T-helper 9 cell (primary cell): ENCODE measurements around the gene TMEM92.

Experiments
- DNase-seq: peaks from one replicate; pipeline ENCODE4 v3.0.0-alpha.2; 2020
- total RNA-seq, 2 donors: gene quantifications; one replicate each; lab custom pipeline; 2026; lab: John Stamatoyannopoulos, UW

Gene TMEM92
- total RNA-seq = 0 reads per million in 2 donors

DNA sequence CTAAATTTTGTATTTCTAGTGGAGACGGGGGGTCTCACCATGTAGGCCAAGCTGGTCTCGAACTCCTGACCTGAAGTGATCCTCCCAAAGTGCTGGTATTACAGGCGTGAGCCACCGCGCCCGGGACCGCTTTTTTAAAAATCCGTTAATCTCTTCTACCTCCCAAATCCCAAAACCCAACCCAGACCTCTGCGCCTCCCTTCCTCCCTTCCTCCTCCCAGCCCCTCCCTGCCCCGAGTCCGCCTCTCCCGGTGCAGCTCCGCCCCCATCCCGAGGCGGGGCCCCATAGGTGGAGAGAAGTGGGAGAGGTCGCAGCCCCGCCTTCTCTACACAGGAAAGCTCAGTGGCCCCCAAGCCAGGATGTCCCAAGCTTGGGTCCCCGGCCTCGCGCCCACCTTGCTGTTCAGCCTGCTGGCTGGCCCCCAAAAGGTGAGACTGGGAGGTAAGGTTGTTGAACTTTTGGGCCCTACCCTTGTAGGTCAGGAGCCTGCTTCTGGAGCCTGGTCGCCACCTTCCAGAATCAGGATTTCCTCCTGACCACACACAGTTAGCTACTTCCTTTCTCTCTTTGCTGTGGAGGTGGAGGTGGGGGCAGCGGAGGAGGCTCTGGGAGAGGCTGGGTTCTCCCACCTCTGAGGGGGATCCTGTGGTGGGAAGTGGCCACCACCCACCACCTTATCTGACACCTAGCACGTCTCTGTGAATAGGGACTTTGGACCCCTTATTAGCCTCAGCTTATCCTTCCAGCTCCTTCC lies at the start of gene TMEM92:
TSS of gene TMEM92 (plus strand) at position 325 of the 755 bp plus-strand sequence. CDS start at position 361, 36 bp downstream.
- DNase-seq = no peak

DNA sequence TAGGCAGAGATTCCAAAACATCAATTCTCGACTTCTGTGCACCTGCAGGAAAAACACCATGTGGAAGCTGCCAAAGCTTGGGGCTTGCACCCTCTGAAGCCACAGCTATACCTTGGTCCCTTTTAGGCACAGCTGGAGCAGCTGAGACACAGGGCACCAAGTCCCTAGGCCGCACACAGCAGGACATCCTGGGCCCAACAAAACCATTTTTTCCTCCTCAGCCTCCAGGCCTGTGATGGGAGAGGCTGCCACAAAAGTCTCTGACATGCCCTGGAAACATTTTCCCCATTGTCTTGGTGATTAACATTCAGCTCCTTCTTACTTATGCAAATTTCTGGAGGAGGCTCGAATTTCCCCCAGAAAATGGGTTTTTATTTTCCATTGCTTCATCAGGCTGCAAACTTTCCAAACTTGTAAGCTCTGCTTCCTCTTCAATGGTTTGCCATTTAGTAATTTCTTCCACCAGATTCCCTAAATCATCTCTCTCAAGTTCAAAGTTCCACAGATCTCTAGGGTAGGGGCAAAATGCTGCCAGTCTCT lies 48.5 kb upstream of the TMEM92 start:
- DNase-seq = no peak

DNA sequence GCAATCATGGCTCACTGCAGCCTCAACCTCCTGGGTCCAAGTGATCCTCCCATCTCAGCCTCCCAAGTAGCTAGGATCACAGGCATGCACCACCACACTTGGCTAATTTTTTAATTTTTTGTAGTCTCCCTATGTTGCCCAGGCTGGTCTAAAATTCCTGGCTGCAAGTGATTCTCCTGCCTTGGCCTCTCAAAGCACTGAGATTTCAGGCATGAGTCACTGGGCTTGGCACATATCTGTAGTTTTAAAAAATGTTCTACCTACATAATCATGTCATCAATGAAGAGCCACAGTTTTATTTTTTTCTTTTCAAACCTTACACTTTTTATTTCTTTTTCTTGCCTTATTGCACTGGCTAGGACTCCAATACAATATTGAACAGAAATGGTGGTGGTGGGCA lies 39.7 kb upstream of the TMEM92 start:
- no peak for DNase-seq

DNA sequence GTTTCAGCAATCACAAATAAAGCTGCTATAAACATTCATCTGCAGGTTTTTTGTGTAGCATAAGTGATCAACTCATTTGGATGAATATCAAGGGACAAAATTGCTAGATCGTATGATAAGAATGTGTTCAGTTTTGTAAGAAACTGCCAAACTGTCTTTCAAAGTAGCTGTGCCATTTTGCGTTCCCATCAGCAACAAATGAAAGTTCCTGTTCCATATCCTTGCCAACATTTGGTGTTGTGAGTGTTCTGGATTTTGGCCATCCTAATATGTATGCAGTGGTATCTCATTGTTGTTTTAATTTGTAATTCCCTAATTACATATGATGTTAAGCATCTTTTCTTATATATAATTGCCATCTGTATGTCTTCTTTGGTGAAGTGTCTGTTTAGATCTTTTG lies 36.4 kb upstream of the TMEM92 start:
- no peak for DNase-seq

DNA sequence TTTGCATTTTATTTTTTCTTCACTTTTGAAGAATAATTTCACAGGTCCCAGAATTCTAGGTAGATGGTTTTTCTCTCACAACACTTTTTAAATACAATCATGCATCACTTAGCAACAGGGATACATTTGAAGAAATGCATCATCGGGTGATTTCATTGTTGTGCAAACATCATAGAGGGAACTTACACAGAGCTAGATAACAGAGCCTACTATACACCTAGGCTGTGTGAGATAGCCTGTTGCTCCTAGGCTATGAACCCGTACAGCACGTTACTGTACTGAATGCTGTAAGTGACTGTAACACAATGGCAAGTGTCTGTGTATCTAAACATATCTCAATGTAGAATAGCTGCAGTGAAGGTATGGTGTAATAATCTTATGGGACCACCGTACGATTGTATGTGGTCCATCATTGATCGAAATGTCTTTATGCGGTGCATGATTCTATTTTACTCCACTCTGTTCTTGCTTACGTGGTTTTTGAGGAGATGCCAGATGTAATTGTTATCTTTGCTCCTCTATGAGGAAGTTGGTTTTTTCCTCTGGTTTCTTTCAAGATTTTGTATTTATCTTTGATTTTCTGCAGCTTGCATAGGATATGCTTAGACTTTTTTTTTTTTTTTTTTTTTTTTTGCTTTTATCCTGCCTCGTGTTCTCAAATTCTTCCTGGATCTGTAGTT lies 35.5 kb upstream of the TMEM92 start:
- no peak for DNase-seq

DNA sequence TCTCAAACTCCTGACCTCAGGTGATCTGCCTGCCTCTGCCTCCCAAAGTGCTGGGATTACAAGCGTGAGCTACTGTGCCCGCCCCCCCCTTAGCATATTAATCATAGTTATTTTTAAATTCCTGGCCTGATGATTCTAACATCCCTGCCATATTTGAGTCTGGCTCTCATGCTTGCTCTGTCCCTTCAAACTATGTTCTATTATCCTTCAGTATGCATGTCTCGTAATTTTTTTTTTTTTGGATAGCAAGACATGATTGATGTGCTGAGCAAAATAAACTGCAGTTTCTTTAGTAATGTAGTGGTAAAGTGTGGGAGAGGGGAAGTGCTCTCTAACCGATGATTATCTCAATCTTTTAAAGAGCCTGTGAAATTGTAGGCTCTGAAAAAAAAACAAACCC lies 34.3 kb upstream of the TMEM92 start:
- DNase-seq = no peak

DNA sequence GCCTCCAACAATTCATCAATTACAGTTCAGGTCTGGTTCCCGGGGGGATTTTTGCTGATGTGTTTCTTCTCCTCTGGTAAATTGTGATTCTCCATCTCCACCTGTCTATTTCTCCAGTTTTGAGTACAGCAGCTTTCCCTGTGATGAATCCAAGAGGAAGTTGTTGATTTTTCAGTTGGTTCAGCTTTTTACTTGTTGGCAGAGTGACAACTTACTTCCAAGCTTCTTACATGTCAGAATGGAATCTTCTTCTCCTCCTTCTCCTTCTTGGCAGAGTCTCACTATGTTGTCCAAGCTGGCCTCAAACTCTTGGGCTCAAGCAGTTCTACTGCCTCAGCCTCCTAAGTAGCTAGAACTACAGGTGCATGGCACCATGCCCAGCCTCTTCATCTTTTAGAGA lies 33.4 kb upstream of the TMEM92 start:
- no peak for DNase-seq

DNA sequence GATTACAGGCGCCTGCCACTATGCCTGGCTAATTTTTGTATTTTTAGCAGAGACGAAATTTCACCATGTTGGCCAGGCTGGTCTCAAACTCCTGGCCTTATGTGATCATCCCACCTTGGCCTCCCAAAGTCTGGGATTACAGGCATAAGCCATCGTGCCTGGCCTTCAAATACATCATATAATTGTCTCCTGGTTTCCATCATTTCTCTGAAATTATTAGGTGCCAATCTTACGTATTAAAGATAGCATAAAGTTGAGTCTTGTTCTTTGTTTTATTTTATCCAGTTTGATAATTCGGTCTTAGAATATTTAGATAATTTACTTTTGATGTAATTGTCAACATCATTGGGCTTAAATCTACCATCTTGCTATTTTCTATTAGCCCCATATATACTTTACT lies 32.8 kb upstream of the TMEM92 start:
- no peak for DNase-seq

DNA sequence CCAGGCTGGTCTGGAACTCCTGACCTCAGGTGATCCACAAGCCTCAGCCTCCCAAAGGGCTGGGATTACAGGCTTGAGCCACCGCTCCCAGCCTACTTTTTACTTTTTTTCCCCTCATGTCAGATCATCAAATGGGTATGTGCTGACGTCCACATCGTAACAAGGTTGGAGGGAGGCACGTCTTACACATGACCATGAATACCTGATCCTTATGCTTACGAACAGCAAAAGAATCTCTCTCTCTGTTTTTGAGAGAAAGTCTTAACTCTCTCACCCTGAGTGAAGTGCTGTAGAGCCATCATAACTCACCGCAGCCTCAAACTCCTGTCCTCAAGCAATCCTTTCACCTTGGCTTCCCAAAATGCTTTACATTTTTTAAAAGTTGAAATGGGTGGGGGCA lies 29.5 kb upstream of the TMEM92 start:
- no peak for DNase-seq

DNA sequence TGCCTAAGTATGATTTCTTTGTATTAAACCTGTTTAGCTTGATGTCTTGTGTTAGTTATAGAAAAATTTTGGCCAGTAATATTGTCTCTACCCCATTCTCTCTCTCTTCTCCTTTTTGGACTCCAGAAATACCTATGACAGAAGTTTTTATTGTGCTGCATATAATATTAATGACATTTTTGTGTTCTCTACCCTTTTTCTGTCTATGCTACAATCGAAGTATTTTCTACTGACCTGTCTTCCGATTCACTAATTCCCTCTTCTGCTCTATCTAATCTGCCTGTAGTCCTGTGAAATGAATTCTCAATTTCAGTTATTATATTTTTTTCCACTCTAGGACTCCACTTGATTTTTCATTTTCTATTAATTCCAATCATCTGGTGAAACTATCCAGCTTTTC lies 26.0 kb upstream of the TMEM92 start:
- DNase-seq = no peak

DNA sequence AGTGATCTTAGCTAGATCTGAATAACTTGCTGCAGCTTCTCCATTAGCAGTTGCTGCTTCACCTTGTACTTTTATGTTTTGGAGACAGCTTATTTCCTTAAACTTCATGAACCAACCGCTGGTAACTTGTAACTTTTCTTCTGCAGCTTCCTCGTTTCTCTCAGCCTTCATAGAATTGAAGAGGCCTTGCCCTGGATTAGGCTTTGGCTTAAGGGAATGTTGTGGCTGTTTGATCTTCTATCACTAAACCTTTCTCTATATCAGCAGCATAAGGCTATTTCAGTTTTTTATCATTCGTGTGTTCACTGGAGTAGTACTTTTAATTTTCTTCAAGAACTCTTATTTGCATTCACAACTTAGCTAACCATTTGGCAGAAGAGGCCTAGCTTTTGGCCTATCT lies 21.5 kb upstream of the TMEM92 start:
- no peak for DNase-seq

DNA sequence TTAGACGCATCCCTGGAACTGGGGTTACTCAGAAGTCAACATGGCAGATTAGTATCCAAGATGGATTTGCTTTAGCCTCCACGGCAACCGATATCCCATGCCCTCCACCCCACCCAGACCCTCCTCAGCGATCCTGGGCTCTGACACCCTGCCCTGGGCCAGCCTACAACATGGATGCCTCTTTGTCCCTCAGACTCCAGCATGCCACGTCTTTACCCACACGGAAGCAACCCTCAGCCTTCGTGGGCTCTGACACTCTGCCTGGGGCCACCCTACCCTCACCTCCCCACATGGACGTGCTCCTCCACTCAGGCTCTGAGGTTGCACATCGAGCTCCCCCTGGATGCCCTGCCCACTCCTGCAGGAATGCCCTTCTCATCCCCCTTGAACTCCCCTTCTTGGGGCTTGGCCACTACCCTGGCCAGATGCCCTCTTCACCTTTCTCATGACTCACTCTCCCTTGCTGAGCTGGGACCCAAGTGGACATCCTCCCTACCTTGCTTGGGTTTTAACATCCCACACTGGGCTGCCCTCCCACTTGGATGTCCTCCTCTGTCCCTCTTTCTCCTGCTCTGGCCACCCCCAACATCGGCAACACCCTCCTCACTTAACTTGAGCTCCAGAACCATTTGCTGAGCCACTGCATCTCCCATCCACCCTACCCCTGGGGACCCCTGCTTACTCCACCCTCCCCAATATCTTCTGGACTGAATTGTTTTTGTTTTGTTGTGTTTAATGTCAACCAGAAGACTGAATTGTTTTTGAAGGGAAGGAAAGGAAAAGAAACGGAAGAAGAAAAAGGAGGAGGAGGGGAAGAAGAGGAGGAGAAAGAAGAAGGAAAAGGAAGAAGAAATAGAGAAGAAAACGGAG lies 18.3 kb upstream of the TMEM92 start:
- no peak for DNase-seq

DNA sequence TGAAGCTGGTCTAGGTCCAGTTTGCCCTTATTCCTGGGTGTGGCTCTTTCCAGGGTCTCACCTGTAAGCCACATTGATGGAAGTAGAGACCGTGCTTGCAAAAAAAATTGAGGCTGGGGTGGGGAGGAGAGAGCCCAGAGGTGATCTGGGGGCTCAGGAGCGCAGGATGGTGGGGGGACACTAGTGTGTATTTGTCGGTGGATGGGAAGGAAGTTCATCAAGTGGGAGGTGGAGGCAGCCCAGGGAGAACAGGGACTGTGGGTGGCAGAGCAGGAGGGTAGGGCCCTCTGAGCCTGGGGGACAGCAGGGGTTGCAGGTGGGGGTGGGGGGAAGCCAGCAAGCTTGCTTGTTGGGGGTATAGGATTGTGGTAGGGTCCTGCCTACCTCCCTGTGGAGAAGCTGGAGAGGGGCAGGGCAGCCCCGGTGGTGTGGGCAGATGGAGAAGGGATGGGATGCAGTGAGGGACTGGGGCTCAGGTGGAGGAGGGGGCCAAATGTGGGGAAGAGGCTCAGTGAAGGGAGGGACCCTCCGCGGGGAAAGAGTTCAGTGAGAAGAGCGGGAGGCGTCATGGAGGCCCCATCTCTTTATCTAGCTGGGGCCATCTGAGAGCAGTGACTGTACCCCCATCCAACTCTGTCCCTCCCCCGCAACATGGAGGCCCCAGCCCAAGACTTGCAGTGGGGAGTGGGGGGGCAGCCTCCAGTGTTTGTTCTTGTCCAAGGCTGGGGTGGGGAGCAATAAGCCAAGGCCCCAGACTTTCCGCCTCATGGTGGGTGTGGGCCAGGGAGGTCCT lies 17.2 kb upstream of the TMEM92 start:
- DNase-seq = no peak

DNA sequence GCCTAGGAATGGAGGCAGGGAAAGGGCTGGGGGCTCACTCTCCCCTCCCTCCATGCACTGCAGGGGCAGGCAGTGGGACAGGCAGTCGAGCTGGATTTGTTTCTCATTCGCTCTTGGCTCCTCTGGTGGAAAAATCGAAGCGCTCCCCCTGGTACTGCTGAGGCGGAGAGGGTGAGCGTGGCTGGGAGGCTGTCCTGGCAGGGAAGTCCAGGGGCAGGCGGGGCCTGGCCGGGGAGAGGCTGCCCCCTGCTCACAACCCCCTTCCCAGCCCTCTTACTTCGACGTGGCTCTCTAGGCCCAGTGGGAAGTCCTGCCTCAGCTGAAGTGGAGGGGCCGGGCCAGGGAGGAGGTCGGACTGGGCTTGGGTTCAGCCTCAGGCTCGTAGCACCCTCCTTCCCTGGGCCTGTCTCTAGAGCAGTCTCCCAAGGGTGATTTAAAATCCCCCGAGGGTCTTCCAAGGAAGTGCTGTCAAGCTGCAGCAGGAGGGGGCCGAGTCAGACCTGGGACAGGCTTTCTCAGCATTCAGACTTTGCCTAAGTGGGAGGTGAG lies 16.5 kb upstream of the TMEM92 start:
- DNase-seq = no peak

DNA sequence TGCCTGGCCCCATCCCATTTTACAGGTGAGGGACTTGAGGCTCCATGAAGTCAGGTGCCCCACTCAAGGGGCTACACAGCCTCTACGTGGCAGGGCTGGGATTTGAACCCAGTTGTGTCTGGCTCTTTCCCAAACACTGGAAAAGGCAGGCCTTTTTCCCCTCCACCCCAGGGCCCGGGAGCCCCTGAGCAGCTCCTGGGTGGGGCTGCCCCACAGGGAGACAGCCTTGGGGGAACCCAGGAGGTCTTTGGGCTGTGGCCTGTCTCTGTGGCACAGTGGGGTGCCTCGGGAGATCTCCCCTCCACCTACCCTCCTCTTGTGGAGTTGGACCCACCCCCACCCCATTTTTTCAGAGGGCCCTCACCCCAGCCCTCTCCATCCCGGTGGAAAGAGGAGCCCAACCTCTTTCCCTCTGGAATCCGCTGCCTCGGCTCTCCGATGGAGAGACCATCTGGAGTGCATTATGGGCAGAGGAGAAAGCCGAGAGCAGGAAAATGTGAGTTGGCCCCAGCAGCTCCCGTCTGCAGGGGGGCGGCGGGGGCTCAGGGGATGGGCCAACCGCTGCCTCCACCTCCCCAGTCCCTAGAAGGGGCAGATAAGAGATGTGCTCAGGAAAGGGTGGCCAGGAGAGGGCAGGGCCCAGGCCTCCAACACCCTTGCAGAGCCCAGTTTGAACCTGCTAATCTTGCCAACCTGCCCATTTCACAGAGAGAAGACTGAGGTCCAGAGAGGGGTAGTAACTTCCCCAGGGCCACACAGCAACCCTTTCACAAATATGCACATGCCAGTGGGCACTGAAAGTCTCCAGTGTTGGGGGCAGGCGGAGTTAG lies 15.4 kb upstream of the TMEM92 start:
- DNase-seq = no peak

DNA sequence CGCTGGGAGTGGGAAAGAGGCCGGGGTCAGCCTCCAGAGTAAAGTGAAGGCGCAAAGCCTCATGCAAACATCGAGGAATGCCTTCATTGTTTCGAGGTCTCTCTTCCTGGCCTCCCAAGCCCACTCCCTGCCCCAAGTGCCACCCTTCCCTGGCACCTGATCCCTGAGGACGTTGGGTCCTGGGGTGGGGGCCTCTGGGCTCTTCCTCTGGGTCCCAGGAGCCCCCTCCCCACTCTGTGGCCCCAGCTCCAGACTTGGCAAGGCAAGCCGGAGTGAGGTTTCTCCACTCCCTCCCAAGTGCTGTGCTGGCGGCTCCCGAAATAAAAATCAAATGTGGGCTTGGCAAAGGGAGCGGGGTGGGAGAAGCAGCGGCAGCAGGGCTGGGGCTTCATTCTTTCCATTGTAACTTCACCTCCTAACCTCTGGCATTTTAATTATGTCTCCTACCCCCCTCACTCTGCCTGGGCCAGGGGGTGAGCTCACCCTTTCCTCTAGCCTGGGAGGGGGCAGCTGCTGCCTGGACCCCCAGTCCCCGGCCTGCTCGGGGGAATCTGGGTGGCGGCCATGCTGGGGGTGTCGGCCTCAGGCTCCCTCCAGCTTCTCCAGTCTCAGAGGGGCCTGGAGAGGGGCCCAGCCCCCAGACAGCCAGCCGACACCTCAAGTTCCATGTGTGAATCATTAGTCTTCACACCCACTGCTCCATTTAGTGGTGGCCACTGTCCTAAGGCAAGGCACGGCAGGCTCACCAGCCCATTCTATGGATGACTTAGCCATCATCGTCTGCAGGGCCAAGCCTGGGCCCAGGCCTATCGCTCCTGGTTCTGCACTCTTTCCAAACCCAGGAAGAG lies 14.6 kb upstream of the TMEM92 start:
- DNase-seq = no peak

DNA sequence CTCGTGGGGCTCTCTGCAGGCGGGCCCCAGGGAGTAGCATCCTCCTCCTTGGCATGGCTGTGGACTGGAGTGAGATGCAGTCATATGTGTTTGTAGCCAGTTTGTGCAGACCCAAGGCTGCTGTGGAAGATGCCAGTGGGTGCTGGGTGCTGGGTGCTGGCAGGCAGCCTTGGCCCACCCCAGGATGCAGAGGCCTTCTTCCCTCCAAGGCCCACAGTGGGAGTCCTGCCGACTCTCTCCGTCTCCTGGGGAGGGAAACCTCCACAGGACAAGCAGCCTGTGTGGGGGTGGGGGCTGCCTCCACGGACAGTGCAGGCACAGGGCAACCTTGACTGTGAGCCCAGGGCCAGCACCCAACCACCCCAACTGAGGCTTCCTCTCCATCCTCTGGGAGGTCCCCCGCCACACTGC lies 13.8 kb upstream of the TMEM92 start:
- no peak for DNase-seq

DNA sequence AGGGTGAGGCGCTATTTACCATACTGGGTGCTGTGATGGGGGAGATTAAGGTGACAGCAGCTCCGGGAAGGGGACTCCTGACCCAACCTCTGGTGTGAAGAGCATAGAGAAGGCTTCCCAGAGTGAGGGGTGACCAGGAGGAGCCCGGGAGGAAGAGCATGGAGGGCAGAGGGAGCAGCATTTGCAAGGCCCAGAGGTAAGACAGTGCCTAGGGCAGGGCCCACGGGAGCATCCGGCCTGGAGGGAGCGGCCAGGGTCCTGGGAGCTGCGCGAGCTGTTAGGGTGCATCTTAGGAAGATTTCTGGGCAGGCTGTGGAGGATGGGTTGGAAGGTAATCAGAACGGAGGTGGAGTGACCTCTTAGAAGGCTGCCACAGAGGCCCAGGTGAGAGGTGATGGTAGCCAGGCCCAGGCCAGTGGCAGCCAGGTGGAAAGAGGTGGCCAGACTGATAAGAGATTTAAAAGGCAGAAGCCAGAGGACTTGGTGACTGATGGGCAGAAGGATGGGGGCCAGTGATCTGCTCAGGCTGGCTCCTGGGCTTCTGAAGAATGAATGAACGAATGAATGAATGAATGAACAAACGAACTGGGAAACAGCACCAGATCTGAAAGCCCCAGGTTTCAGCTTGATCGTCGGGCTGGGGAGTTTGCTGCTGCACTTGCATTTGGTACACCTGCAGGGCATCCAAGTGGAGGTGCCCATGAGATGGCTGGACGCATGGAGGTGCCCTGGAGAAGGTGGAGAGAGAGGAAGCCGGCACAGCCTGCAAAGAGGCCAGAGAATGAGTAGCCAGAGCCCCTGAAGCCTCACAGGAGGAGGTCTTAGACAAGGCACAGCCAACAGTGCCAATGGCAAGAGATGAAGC lies 13.0 kb upstream of the TMEM92 start:
- no peak for DNase-seq
